ENCODE results near the gene TYW1B. TPM values are rescaled to one million over a fixed set of nuclear protein-coding genes. Genes with fewer than 3 reads are reported as not detected.
"Not testable (repeated sequence)": the region's sequence is repeated elsewhere in the genome, so short reads cannot be mapped to it uniquely, and the experiment has no call there.

The TYW1B gene
- total RNA-seq, 1 experiment from 2014 or later = 5.5 TPM

- not testable (repeated sequence) for H3K56ac ChIP-seq (ENCODE audit: insufficient read length, low read depth, low read length); H3K4me1 Mint-ChIP-seq; H3K27me3 Mint-ChIP-seq (ENCODE audit: low read depth); H4K91ac ChIP-seq (ENCODE audit: insufficient read length, low read depth, low read length); DNase-seq; H2AFZ ChIP-seq (ENCODE audit: low read length); H2AK5ac ChIP-seq (ENCODE audit: insufficient read length, low read length); H3K9ac ChIP-seq (ENCODE audit: extremely low read depth, insufficient read length, low read length); H3K4me2 ChIP-seq (ENCODE audit: insufficient read depth, insufficient read length, low read length); H3K4me1 ChIP-seq (ENCODE audit: insufficient read depth, low read length); H2BK15ac ChIP-seq (ENCODE audit: low read depth, low read length); H3K9me3 ChIP-seq (ENCODE audit: control insufficient read depth, low read depth, low read length); H2BK5ac ChIP-seq (ENCODE audit: insufficient read length, low read length); H3K4ac ChIP-seq (ENCODE audit: low read depth, low read length); H3K79me1 ChIP-seq (ENCODE audit: insufficient read depth, low read depth, low read length, poor library complexity, severe bottlenecking); H4K8ac ChIP-seq (replicated peaks; ENCODE audit: insufficient read length, low read depth, low read length); H4K5ac ChIP-seq (ENCODE audit: insufficient read length, low read depth, low read length); H2BK12ac ChIP-seq (ENCODE audit: insufficient read length, low read depth, low read length); H3K4me3 Mint-ChIP-seq; H3K14ac ChIP-seq (ENCODE audit: insufficient read depth, low read length); H3K9me3 Mint-ChIP-seq; H3K27me3 ChIP-seq (ENCODE audit: insufficient read depth, low read length); H3K79me2 ChIP-seq (ENCODE audit: insufficient read depth, low read length); H3T11ph ChIP-seq (ENCODE audit: low read length); H4K20me1 ChIP-seq (ENCODE audit: control insufficient read depth, insufficient read depth, insufficient read length); H3K18ac ChIP-seq (ENCODE audit: insufficient read length, low read depth, low read length); H2BK120ac ChIP-seq (ENCODE audit: low read depth, low read length, poor library complexity, severe bottlenecking); H3K23ac ChIP-seq (ENCODE audit: insufficient read length, low read depth, low read length); H3K23me2 ChIP-seq (ENCODE audit: insufficient read length, low read depth, low read length, poor library complexity, severe bottlenecking); H2BK20ac ChIP-seq (ENCODE audit: low read depth, low read length, poor library complexity, severe bottlenecking); H3K27ac Mint-ChIP-seq; H3K27ac ChIP-seq (ENCODE audit: insufficient read length, low read depth, low read length)
- no CpG with 5 or more reads among the region's 10 CpGs for WGBS (ENCODE audit: extremely low coverage, insufficient read length, low lambda C conversion rate)
- peaks cover 17 to 26% (median 25%) of the 10 kb centered on the region in 3 experiments for H3K36me3 Mint-ChIP-seq (ENCODE audit: insufficient read depth in 1 of 3, low read depth in 3 of 3)
These were observed 83.6 kb downstream of the TYW1B start for GRCh38 chr7:72744244-72744926.

DNA sequence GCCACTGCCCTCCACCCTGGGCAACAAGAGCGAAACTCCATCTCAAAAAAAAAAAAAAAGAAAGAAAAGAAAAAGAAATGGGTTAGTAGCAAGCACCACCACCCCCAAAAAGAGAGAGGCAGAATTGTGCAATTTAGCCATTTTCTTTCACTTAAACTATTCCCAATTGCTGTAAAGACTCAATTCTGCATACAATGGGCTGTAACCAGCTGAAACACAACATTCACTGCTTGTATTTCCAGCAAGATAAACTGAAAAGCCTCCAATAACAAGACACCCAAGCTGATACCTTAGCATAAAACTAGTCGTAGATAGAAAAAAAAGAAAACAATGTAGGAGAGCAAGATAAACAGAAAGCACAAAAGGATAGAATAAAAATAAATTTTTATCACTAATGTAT lies 84.2 kb downstream of the TYW1B start:
- not testable (repeated sequence) for H3K27ac ChIP-seq (ENCODE audit: insufficient read length, low read depth, low read length); H3K79me1 ChIP-seq (ENCODE audit: insufficient read depth, low read depth, low read length, poor library complexity, severe bottlenecking); H3K56ac ChIP-seq (ENCODE audit: insufficient read length, low read depth, low read length); H3K27me3 ChIP-seq (ENCODE audit: insufficient read depth, low read length); H3K9ac ChIP-seq (ENCODE audit: extremely low read depth, insufficient read length, low read length); H2BK20ac ChIP-seq (ENCODE audit: low read depth, low read length, poor library complexity, severe bottlenecking); H3K23ac ChIP-seq (ENCODE audit: insufficient read length, low read depth, low read length); H3K4me1 Mint-ChIP-seq; H3K27me3 Mint-ChIP-seq (ENCODE audit: low read depth); H2BK12ac ChIP-seq (ENCODE audit: insufficient read length, low read depth, low read length); H3K79me2 ChIP-seq (ENCODE audit: insufficient read depth, low read length); H3K18ac ChIP-seq (ENCODE audit: insufficient read length, low read depth, low read length); H3K23me2 ChIP-seq (ENCODE audit: insufficient read length, low read depth, low read length, poor library complexity, severe bottlenecking); H3K4ac ChIP-seq (ENCODE audit: low read depth, low read length); H2BK120ac ChIP-seq (ENCODE audit: low read depth, low read length, poor library complexity, severe bottlenecking); H3K4me3 Mint-ChIP-seq; H2BK15ac ChIP-seq (ENCODE audit: low read depth, low read length); H3K9me3 Mint-ChIP-seq; H3K4me1 ChIP-seq (ENCODE audit: insufficient read depth, low read length); H3K27ac Mint-ChIP-seq; H4K5ac ChIP-seq (ENCODE audit: insufficient read length, low read depth, low read length); H4K20me1 ChIP-seq (ENCODE audit: control insufficient read depth, insufficient read depth, insufficient read length); H2AK5ac ChIP-seq (ENCODE audit: insufficient read length, low read length); H4K91ac ChIP-seq (ENCODE audit: insufficient read length, low read depth, low read length); H3T11ph ChIP-seq (ENCODE audit: low read length); H2AFZ ChIP-seq (ENCODE audit: low read length); DNase-seq; H3K9me3 ChIP-seq (ENCODE audit: control insufficient read depth, low read depth, low read length); H4K8ac ChIP-seq (replicated peaks; ENCODE audit: insufficient read length, low read depth, low read length); H3K14ac ChIP-seq (ENCODE audit: insufficient read depth, low read length); H2BK5ac ChIP-seq (ENCODE audit: insufficient read length, low read length); H3K4me2 ChIP-seq (ENCODE audit: insufficient read depth, insufficient read length, low read length)
- H3K36me3 Mint-ChIP-seq (ENCODE audit: insufficient read depth in 1 of 3, low read depth in 3 of 3) = peaks cover 17 to 26% (median 25%) of the 10 kb centered on the region in 3 experiments
- WGBS (ENCODE audit: extremely low coverage, insufficient read length, low lambda C conversion rate) = no CpG with 5 or more reads among the region's 2 CpGs

Data from H9 (cell line).